SH-SY5Y (cell line): ENCODE measurements around the gene CMSS1.

Experiments used
- GATA2 ChIP-seq: IDR thresholded peaks from 2 replicates; pipeline ENCODE4 v1.6.1; 2011; ENCODE audit warnings: mild to moderate bottlenecking, low read depth, low read length
- GATA3 ChIP-seq: IDR thresholded peaks from 2 replicates; pipeline ENCODE4 v1.6.1; 2011; ENCODE audit warnings: low read depth, mild to moderate bottlenecking, low read length, moderate library complexity

- TF ChIP-seq GATA3 (no peak), GATA2 (no peak)
These were observed 38.2 kb downstream of the CMSS1 start for GRCh38 chr3:99855900-99856299.
